ENCODE results near the gene LCA5.

GRCh38 chr6:79495246-79495645 is 42.0 kb downstream of the LCA5 start:
- TF ChIP-seq CTCF (IDR thresholded peaks at IDR 0.05): no peak
- TF ChIP-seq POLR2A (IDR thresholded peaks at IDR 0.05): no peak
